Stimulated activated CD8-positive, alpha-beta memory T cell treated with anti-CD3 and anti-CD28 coated beads, Interleukin-7, amount 100 ng/mL, for 4 hours (primary cell): ENCODE measurements around the gene SERINC3.
"Not testable (repeated sequence)": the region's sequence is repeated elsewhere in the genome, so short reads cannot be mapped to it uniquely, and the experiment has no call there.

Source experiments
- DNase-seq, 2 donors: peaks; one replicate each; pipeline ENCODE4 v3.0.0-alpha.2; 2020; ENCODE audit warnings: low read depth in 2 of 2

SERINC3 gene

GRCh38 chr20:44521484-44522481, at the start of gene SERINC3:
SERINC3 (minus strand) TSS chr20:44522070; CDS start chr20:44521951, 119 bp downstream.
- peak; percentile 90 to 94 for DNase-seq

GRCh38 chr20:44571362-44571988, 49.6 kb upstream of the SERINC3 start:
- DNase-seq, result no peak

- no peak for DNase-seq
These were observed 48.5 kb upstream of the SERINC3 start for GRCh38 chr20:44570367-44570766.

DNA sequence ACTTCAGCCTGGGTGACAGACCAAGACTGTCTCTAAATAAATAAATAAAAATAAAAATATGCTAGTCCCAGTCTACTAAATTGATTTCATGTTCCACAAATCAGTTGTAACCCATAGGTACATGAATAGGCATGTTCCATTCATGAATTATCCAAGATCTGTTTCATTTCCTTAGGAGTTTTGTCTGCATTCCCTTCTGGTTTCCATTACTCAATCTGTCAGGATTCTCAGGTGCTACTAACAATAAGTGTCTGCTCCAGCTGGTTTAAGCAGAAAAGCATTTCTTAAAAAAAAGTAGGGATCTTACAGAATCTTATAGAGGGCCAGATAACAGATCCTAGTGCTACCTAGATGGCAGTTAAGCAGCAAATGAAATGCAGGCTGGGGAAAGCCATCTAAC, 44.9 kb upstream of the SERINC3 start:
- DNase-seq, result no peak

- no peak for DNase-seq
These were observed 44.1 kb upstream of the SERINC3 start for GRCh38 chr20:44566018-44566417.

DNA sequence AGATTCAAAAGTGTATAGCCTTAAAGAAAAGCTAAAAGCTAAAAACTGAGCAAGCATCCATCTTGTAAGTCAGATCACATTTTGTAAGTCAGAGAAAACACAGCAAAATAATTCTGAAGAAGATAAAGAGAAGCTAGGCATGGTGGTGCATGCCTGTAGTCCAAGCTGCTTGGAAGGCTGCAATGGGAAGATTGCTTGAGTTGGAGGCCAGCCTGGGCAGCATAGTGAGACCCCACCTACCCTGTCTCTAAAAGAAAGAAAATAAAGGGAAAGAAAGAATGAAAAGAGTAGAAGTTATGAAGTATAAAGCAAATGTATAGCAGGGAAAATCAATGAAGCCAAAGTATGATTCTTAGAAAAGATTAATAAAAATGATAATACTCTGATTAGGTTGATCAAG, 40.0 kb upstream of the SERINC3 start:
- no peak for DNase-seq

DNA sequence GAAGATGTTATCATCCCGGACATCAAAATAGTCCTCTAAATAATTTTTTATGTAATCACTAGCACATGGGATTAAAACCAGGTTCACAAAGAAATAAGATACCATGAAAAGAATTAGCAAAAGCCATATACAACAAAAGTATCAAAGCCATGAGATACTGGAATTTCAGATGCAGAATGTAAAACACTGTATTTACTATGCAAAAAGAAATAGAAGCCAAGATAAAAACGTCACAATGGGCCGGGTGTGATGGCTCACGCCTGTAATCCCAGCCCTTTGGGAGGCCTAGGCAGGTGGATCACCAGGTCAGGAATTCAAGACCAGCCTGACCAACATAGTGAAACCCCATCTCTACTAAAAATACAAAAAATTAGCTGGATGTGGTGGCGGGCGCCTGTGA, 38.9 kb upstream of the SERINC3 start:
- not testable (repeated sequence) for DNase-seq

DNA sequence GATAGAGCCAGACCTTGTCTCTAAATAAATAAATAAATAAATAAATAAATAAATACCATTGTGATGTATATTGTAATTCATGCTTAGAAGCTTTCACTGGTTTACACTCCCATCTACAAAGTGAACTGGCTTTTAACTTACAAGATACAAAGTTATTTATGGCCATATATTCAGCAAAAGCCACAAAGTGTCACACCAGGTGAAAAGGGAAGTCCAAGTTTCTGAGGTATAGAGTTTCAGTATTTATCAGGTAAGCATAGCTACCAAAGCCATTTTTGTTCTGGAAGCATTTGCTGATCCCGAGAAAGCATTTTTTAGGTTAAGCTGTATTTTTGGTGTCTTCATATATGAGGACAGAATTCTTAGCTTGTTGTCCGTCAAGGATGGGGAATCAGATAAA, 38.4 kb upstream of the SERINC3 start:
- no peak for DNase-seq

DNA sequence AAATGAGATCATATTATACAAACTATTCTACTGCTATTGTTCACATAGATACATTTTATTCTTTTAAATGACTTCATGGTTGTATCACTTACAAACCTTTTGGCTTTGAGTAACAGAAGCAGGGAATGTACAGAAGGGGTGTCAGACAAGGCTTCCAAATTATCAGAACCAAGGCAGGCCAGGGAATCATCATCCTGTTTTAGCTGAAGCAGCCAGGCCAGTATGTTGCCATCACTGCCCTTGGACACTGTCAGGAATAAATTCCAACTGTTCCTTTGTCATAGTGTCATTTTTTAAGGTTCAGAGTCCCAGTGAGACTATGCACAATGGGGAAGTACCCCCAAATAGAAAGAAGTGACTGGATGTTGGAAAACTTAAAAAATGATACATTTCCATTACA, 37.4 kb upstream of the SERINC3 start:
- DNase-seq, result no peak

DNA sequence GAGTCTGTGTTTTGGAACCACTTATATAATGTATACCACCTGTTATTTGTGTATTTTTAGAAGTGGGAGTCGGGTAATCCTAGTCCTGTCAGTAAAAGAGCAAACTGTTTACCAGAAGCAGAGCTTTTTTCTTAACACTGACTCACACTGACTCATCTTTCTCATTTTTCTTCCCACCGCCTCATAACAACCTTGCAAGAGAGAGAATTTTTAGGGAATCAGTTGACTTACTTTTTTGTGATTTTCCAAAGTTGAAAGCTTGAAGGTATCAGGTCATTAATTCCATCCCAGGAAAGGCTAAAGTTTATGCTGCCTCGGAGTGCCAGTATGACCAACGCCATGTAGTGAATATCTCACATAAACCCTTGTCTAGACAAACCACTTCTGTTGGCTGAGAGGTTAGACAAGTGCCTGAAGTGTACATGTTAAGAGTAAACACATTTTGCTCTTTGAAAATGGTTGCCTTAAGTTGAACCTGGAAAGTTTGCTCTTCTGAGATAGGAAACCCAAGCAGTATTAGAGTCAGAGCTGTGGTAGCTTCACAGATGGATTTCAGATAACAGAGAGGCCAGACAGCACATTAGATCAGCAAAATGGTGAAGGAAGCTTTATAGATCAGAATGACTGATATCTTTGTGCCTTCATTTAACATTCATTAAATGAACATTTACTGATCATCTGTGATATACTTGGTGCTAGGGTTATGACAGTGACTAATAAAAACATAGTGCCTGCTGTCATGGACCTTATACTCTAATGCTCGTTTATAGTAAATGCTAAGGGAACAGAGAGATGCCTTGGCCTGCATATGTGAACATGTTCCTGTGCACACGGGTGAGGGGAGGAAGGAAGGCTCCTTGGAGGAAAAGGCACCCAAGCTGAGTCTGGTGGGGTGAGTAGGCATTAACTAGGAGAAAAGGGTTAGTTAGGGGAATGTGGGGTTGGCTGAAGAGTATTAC, 31.4 kb upstream of the SERINC3 start:
- DNase-seq, result no peak

- no peak for DNase-seq
These were observed 30.7 kb upstream of the SERINC3 start for GRCh38 chr20:44552568-44552949.

GRCh38 chr20:44552050-44552449, 30.2 kb upstream of the SERINC3 start:
- no peak for DNase-seq

- DNase-seq, result no peak
These were observed 27.3 kb upstream of the SERINC3 start for GRCh38 chr20:44549123-44549522.

- no peak for DNase-seq
These were observed 25.5 kb upstream of the SERINC3 start for GRCh38 chr20:44547419-44547818.

DNA sequence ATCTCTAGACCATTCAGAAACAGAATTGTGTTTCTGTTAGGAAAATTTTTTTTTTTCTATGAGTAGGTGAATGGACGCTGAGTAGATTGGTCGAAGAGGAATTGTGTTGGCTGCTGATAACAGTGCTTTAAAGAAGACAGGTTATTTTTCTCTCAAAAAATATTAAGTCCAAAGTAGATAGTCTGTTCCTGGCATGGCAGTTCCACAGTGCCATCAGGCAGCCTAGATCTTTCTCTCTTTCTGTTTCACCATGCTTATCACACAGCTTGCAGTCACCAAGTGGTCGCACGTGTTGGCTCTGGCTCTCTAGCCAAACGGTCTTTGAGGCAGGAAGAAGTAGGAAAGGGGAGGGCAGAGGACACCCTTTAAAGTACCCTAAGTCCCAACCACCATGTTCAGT, 22.4 kb upstream of the SERINC3 start:
- DNase-seq, result no peak

- no peak for DNase-seq
These were observed 21.5 kb upstream of the SERINC3 start for GRCh38 chr20:44543358-44543757.

- no peak for DNase-seq
These were observed 21.0 kb upstream of the SERINC3 start for GRCh38 chr20:44542890-44543289.

DNA sequence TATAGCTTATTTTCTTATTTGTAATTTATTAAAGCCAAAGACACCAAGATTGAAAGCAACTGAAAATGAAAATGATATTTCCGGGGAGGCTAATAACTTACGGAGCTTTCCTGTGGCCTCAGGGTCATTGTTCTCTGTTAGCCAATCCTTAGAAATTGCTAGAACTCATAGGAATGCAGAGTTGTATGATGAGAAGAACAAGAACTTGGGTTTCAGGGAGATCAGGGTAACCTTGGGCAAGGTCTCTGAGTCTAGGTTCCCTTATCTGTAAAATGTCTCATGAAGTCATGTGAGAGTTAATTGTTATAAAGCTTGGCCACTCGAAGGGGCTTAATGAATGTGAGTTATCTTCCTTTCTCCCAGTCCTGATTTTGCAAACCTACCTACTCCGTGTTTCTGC, 20.1 kb upstream of the SERINC3 start:
- DNase-seq, result no peak

DNA sequence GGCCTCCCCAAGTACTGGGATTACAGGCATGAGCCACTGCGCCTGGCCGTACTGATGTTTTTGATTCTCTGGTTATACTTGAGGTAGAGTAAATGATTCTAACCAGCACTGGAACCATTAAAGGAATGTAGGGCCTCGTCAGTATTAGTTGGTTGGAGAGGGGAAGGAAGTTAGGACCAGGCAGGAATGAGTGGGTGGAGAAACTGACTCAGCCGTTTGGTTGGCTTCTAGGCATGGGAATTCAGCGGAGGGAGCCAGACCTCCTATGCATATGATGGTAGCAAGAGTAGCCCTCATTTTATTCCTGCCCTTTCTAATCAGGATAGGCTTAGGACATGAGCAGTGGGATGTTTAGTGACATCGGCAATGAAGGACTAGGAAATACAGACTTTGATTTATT, 19.0 kb upstream of the SERINC3 start:
- no peak for DNase-seq

- no peak for DNase-seq
These were observed 16.1 kb upstream of the SERINC3 start for GRCh38 chr20:44537993-44538392.

- no peak for DNase-seq
These were observed 14.3 kb upstream of the SERINC3 start for GRCh38 chr20:44536175-44536574.

GRCh38 chr20:44533928-44534327, 12.1 kb upstream of the SERINC3 start:
- DNase-seq, result no peak
